Measurements from ENCODE around the gene ATXN1. TPM values are rescaled to one million over a fixed set of nuclear protein-coding genes. Genes with fewer than 3 reads are reported as not detected.

The ATXN1 gene
- total RNA-seq, 4 donors from 2014 or later = 26.4 to 46.4 (median 36.1) TPM

DNA sequence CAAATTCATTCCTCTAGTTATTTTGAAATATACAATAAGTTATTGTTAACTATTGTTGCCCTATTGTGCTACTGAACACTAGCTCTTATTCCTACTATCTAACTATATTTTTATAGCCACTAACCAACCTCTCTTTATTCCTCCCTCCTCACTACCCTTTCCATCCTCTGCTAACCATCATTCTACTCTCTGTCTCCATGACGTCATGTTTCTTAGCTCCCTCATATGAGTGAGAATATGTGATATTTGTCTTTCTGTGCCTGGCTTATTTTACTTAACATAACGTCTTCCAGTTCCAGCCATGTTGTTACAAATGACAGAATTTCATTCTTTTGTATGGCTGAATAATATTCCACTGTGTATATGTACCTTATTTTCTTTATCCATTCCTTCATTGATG is 95.3 kb downstream of the ATXN1 start:
- no peak for DNase-seq (ENCODE audit: low spot score)
- no peak for ATAC-seq (ENCODE audit: low FRiP score)
- TF ChIP-seq, protein P1, sequence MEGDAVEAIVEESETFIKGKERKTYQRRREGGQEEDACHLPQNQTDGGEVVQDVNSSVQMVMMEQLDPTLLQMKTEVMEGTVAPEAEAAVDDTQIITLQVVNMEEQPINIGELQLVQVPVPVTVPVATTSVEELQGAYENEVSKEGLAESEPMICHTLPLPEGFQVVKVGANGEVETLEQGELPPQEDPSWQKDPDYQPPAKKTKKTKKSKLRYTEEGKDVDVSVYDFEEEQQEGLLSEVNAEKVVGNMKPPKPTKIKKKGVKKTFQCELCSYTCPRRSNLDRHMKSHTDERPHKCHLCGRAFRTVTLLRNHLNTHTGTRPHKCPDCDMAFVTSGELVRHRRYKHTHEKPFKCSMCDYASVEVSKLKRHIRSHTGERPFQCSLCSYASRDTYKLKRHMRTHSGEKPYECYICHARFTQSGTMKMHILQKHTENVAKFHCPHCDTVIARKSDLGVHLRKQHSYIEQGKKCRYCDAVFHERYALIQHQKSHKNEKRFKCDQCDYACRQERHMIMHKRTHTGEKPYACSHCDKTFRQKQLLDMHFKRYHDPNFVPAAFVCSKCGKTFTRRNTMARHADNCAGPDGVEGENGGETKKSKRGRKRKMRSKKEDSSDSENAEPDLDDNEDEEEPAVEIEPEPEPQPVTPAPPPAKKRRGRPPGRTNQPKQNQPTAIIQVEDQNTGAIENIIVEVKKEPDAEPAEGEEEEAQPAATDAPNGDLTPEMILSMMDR (IDR thresholded peaks at IDR 0.05) = no peak

DNA sequence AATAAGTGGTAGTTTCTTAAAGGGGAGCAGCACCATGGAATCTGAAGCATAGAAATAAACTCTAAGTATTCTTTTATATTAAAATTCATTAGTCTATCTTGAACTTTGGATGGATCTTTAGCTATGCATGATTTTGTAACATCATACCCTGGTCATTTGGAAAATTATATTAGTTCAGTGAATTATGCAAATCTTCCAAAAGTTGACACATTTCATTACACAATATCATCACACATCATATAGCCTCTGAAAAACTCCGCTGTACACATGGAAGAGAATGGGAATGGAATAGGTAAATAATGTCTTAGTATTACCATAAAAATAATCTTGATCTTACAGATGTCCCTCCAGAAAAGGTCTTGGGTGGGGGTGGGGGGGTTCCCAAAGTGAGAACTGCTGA is 96.1 kb downstream of the ATXN1 start:
- TF ChIP-seq, protein P1 (IDR thresholded peaks at IDR 0.05) = no peak
- no peak for ATAC-seq (ENCODE audit: low FRiP score)
- no peak for DNase-seq (ENCODE audit: low spot score)

DNA sequence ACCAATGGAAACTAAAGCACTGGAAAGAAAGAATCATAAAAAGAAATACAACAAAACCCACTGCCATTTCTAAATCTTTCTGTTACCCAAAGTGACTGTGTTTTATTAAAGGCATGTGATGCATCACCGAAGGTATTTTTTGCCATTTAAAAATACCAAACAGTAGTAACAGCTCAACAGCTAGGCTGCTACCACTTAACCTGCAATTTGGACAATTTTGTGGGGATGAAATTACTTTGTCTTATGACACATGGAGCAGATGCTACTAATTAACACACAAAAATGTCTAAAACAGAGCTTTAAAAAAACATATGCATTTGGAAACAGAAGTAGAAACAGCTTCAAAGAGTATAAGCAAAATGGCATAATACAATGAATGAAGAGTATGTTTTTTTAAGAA is 97.4 kb downstream of the ATXN1 start:
- TF ChIP-seq, protein P1 (IDR thresholded peaks at IDR 0.05) = no peak
- no peak for DNase-seq (ENCODE audit: low spot score)
- no peak for ATAC-seq (ENCODE audit: low FRiP score)

DNA sequence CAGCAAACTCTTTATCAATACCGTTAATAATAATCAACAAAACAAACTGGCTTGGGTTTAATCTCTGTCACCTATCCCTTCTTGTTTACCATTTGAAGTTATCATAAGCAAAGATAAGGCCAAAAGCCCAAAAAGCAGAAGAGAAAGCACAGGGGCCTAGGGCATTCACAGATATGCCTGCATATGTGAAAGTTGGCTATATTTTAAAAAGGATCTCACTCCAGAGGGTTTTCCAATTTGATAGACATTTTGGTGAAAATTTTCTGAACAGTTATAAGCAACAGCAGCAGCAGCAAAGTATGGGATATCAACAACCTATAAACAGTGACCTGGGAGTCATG is 101.1 kb downstream of the ATXN1 start:
- ATAC-seq (ENCODE audit: low FRiP score) (no peak), DNase-seq (ENCODE audit: low spot score) (no peak)
- TF ChIP-seq, protein P1 (IDR thresholded peaks at IDR 0.05) = no peak

DNA sequence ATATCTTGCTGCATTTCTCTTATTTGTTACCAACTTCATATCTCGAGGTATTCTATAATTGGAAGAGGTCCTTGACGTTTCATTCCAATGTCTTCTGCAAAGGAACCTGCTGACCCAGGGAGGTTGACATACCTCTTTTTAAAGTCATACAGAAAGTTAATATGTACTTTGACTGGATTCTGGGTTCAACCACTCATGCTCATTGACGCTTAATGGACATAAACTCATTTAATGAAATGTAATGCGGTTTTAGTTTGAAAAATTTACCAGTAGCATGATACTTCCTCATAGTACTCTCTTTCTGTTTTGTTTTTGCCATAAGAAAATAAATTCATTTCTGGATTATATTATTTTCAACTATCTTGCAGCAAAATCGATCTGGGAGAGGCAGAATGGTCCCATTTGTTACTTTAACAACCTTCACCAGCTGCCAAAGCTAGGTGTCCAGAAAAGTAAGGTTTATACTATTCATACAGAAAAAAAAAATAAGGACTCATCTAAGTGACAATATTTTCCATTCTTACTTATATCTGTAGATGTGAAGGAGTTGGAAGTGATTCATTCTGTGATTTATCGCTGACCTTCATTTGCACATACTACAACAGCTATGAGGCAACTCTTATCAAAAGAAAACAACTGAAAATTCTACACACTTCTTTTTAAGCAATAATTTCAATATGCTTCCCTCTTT is 101.6 kb downstream of the ATXN1 start:
- ATAC-seq (ENCODE audit: low FRiP score) = peak; percentile 54
- TF ChIP-seq, protein P1 (IDR thresholded peaks at IDR 0.05) = no peak
- DNase-seq (ENCODE audit: low spot score) = no peak

DNA sequence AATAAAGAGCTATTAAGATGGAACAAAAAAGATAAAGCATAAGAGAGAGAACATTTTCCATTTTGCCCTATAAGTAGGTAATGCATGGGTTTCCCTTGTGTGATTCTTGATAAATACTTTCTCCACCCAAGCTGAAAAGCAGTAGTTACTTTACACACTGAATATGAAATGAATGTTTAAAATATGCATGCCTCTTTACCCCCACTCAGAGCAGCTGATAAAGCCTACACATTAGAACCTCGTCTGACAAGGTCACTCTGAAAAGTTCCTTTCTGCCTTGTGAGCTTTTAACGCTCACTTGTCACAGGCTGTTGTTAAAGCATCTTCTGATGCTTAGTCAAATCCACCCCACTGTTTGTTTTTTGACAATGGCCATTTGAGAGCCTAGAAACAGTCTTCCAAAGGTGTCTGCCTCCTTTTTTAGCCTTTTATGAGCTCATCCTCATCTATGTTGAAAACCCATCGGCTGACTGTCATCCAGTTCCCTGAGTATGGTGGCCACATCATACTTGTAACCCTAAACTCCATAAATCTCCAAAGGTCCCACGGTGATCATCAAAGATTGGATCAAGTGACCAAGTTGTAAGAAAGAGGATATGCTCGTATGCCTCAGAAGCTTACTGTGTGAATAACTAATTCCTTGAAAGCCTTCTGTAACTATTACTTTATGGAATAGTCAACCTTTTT is 102.8 kb downstream of the ATXN1 start:
- TF ChIP-seq, protein P1 (IDR thresholded peaks at IDR 0.05) = no peak
- ATAC-seq (ENCODE audit: low FRiP score) (no peak), DNase-seq (ENCODE audit: low spot score) (no peak)

DNA sequence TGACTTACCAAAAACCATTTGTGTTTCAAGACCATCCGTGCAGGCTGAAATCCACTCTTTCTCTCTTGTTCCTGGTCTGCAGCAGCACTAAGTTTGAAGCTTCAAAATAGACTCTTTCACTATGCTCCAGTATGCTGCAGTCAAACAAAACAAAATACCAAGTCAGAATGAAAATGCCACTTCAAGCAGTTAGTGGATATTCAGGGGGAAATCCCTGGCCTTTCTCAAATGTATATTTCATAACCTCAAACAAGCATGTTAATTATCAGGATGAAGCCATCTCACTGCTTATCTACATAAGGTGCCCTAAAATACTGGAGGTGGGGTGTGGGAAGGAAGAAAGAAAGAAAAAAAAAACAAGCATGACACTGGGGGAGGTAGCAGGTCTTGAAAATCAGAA is 103.5 kb downstream of the ATXN1 start:
- ATAC-seq (ENCODE audit: low FRiP score) (no peak), DNase-seq (ENCODE audit: low spot score) (no peak)
- TF ChIP-seq, protein P1 (IDR thresholded peaks at IDR 0.05) = no peak
